ENCODE data around the gene CPAMD8.
"Not testable (repeated sequence)": the region's sequence is repeated elsewhere in the genome, so short reads cannot be mapped to it uniquely, and the experiment has no call there.

GRCh38 chr19:16960996-16961822 lies 65.4 kb downstream of the CPAMD8 start:
- TF ChIP-seq POLR2AphosphoS5 (IDR thresholded peaks at IDR 0.05; ENCODE audit: low read depth, low read length); CTCF (IDR thresholded peaks at IDR 0.05 in 2 of 3, conservative IDR thresholded peaks at IDR 0.05 in 1 of 3; ENCODE audit: borderline replicate concordance in 1 of 3, insufficient read depth in 1 of 3, low read depth in 2 of 3, low read length in 2 of 3); POLR2A (IDR thresholded peaks at IDR 0.05; ENCODE audit: borderline replicate concordance, extremely low read depth, insufficient read depth, insufficient read length); CEBPB (IDR thresholded peaks at IDR 0.05; ENCODE audit: low read depth); MAX (IDR thresholded peaks at IDR 0.05); ELF1 (IDR thresholded peaks at IDR 0.05; ENCODE audit: borderline replicate concordance, low read depth); EZH2 (IDR thresholded peaks at IDR 0.05); YY1 (IDR thresholded peaks at IDR 0.05; ENCODE audit: extremely low read depth, insufficient replicate concordance, low read depth, low read length); EZH2phosphoT487 (IDR thresholded peaks at IDR 0.05; ENCODE audit: borderline replicate concordance); SIN3A (IDR thresholded peaks at IDR 0.05; ENCODE audit: low read depth); SP1 (IDR thresholded peaks at IDR 0.05; ENCODE audit: low read depth): not testable (repeated sequence)
